Parathyroid adenoma (tissue), 2 donors: Measurements from ENCODE around the gene UBE2E1.
A peak's percentile ranks its signal among the peaks of the same experiment; 100 is the strongest.
"Not testable (repeated sequence)": the region's sequence is repeated elsewhere in the genome, so short reads cannot be mapped to it uniquely, and the experiment has no call there.

Source experiments
- H2AFZ ChIP-seq: fragments of 300-600 bp; sonication (generic); one replicate; pipeline ENCODE4 v1.7.0; 2017; ENCODE audit warnings: antibody characterized with exemption, mild to moderate bottlenecking
- H3K27ac ChIP-seq: fragments of 300-600 bp; sonication (generic); one replicate; pipeline ENCODE4 v1.7.0; 2017
- H3K27me3 ChIP-seq: fragments of 300-600 bp; sonication (generic); one replicate; pipeline ENCODE4 v1.7.0; 2017; ENCODE audit warnings: low read length; ENCODE audit not compliant: control insufficient read depth, insufficient read depth
- H3K36me3 ChIP-seq: fragments of 300-600 bp; sonication (generic); one replicate; pipeline ENCODE4 v1.7.0; 2017; ENCODE audit warnings: low read length; ENCODE audit not compliant: control insufficient read depth, insufficient read depth
- H3K4me1 ChIP-seq: fragments of 300-600 bp; sonication (generic); one replicate; pipeline ENCODE4 v1.7.0; 2017; ENCODE audit warnings: control low read depth
- H3K4me2 ChIP-seq: fragments of 300-600 bp; sonication (generic); one replicate; pipeline ENCODE4 v1.7.0; 2017; ENCODE audit warnings: low read length
- H3K4me3 ChIP-seq: fragments of 300-600 bp; sonication (generic); one replicate; pipeline ENCODE4 v1.7.0; 2017; ENCODE audit warnings: low read depth, low read length
- H3K79me2 ChIP-seq: fragments of 300-600 bp; sonication (generic); one replicate; pipeline ENCODE4 v1.7.0; 2017; ENCODE audit warnings: control low read depth
- H3K9ac ChIP-seq: fragments of 300-600 bp; sonication (generic); one replicate; pipeline ENCODE4 v1.7.0; 2017; ENCODE audit warnings: mild to moderate bottlenecking
- H3K9me3 ChIP-seq: fragments of 300-600 bp; sonication (generic); one replicate; pipeline ENCODE4 v1.7.0; 2017; ENCODE audit warnings: low read length; ENCODE audit not compliant: control insufficient read depth
- CTCF ChIP-seq: fragments of 300-600 bp; sonication (generic); IDR thresholded peaks from one replicate; pipeline ENCODE4 v1.7.0; 2017; ENCODE audit warnings: antibody characterized with exemption, mild to moderate bottlenecking
- donor health status: primary hyperparathyroidism.

The UBE2E1 gene

GRCh38 chr3:23916152-23916885, 110.6 kb downstream of the UBE2E1 start:
- no peaks in the 10 kb centered on the region for H3K36me3 ChIP-seq
- peaks cover 23% of the 10 kb centered on the region for H3K79me2 ChIP-seq
- H3K9me3 ChIP-seq: no peaks in the 10 kb centered on the region
- H3K27ac ChIP-seq: peak overlapping the region; percentile 96
- H3K27me3 ChIP-seq: no peaks in the 10 kb centered on the region
- peaks cover 11% of the 10 kb centered on the region for H3K4me1 ChIP-seq
- H3K4me3 ChIP-seq: peak overlapping the region; percentile 80
- no peak for TF ChIP-seq CTCF
- peak overlapping the region; percentile 97 for H2AFZ ChIP-seq
- H3K4me2 ChIP-seq: peak overlapping the region; percentile 92
- H3K9ac ChIP-seq: peak overlapping the region; percentile 97

GRCh38 chr3:23916886-23917678, 111.3 kb downstream of the UBE2E1 start, which contains the start of the genes NKIRAS1 and RPL15:
TSS of gene NKIRAS1 (minus strand) at chr3:23916990. CDS start at chr3:23910904, 6,086 bp downstream.
TSS of gene RPL15 (plus strand) at chr3:23917132. CDS start at chr3:23917860, 728 bp downstream.
- peak within 1 kb of the TSS; percentile 92 for H3K4me2 ChIP-seq
- no peaks in the 10 kb centered on the region for H3K36me3 ChIP-seq
- H3K4me3 ChIP-seq: peak within 1 kb of the TSS; percentile 80
- peak; percentile 83 for TF ChIP-seq CTCF
- H2AFZ ChIP-seq: peak within 1 kb of the TSS; percentile 97
- H3K27me3 ChIP-seq: no peaks in the 10 kb centered on the region
- peak within 1 kb of the TSS; percentile 97 for H3K9ac ChIP-seq
- H3K27ac ChIP-seq: peak within 1 kb of the TSS; percentile 96
- H3K9me3 ChIP-seq: no peaks in the 10 kb centered on the region
- peaks cover 23% of the 10 kb centered on the region for H3K79me2 ChIP-seq
- peaks cover 11% of the 10 kb centered on the region for H3K4me1 ChIP-seq

GRCh38 chr3:23917679-23918303, 112.0 kb downstream of the UBE2E1 start:
- H3K4me2 ChIP-seq: peak overlapping the region; percentile 66
- peak overlapping the region; percentile 97 for H3K9ac ChIP-seq
- H2AFZ ChIP-seq: peak overlapping the region; percentile 97
- H3K27ac ChIP-seq: peak overlapping the region; percentile 96
- peaks cover 11% of the 10 kb centered on the region for H3K4me1 ChIP-seq
- H3K9me3 ChIP-seq, H3K27me3 ChIP-seq, H3K36me3 ChIP-seq: not testable (repeated sequence)
- H3K4me3 ChIP-seq: peak overlapping the region; percentile 80
- peaks cover 20% of the 10 kb centered on the region for H3K79me2 ChIP-seq

- Histone ChIP-seq H3K4me2 (peak overlapping the region; percentile 66), H3K4me3 (peak overlapping the region; percentile 80), H3K79me2 (peaks cover 20% of the 10 kb centered on the region), H3K4me1 (peaks cover 11% of the 10 kb centered on the region), H3K27ac (peak overlapping the region; percentile 96)
- not testable (repeated sequence) for H3K9ac ChIP-seq, H2AFZ ChIP-seq, H3K9me3 ChIP-seq, H3K27me3 ChIP-seq, H3K36me3 ChIP-seq
Measured at GRCh38 chr3:23918331-23918730, 112.6 kb downstream of the UBE2E1 start.

- Histone ChIP-seq H2AFZ (no peak overlapping the region), H3K4me1 (peaks cover 7% of the 10 kb centered on the region), H3K4me3 (no peak overlapping the region), H3K27me3 (no peaks in the 10 kb centered on the region), H3K27ac (no peak overlapping the region), H3K4me2 (no peak overlapping the region), H3K9ac (no peak overlapping the region), H3K79me2 (peaks cover 16% of the 10 kb centered on the region), H3K36me3 (no peaks in the 10 kb centered on the region), H3K9me3 (no peaks in the 10 kb centered on the region)
- TF ChIP-seq CTCF: no peak
Measured at GRCh38 chr3:23919628-23920027, 113.9 kb downstream of the UBE2E1 start.
